Measurements from ENCODE around the gene ETV3L. TPM values are rescaled to one million over a fixed set of nuclear protein-coding genes. Genes with fewer than 3 reads are reported as not detected.
A peak's percentile ranks its signal among the peaks of the same experiment; 100 is the strongest.

ETV3L gene
- total RNA-seq, 1 experiment from 2014 or later, result not detected

DNA sequence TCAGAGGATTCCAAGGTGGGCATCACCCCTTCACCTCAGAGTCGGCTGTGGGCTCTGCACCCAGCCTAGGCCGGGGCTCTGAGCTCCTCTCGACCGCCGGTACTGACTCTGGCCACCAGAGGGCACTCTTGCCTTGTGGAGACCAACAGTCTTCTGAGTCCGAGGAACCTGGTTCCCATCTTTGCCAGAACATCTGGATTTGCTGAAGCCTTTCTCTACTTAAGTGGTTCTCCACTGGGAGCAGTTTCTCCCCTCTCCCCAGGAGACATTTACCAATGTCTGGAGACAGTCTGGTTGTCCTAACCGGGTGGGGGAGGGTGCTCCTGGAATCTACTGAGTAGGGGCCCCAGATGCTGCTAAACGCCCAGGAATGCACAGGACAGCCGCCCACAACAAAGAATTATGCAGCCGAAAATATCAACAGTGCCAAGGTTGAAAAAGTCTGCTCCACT lies 9.4 kb downstream of the ETV3L start:
- ChIA-PET RAD21 (ENCODE audit: low non-redundant PET in 1 of 2, low total read pairs in 2 of 2, uncharacterized antibody in 2 of 2, unreplicated experiment in 2 of 2) (interaction anchor here (0.8 to 2.0 kb wide), 5 partner anchors 16 to 66 kb away, joined by 3 to 30 read pairs (median 6); no protein-coding TSS in a partner anchor), POLR2A (interaction anchor here (0.7 to 1.7 kb wide), 2 partner anchors 28 to 66 kb away, joined by 3 to 8 read pairs; no protein-coding TSS in a partner anchor), CTCF (interaction anchor here (0.6 to 2.5 kb wide), 28 partner anchors 9 to 1031 kb away, joined by 3 to 140 read pairs (median 4); partner anchors contain the start of gene ETV3L)
- Histone ChIP-seq H3K79me2 (ENCODE audit: insufficient read depth, low read length) (no peaks in the 10 kb centered on the region), H3K4me2 (ENCODE audit: low read length) (peak overlapping the region; percentile 5; the same call in 1 of the 2 replicates), H3K4me3 (replicated peaks in 1 of 2; ENCODE audit: low read depth in 1 of 2, low read length in 2 of 2) (no peak overlapping the region), H3K27ac (ENCODE audit: low read depth, low read length) (no peak overlapping the region), H3K27me3 (ENCODE audit: insufficient read depth, low read length) (no peaks in the 10 kb centered on the region), H4K20me1 (ENCODE audit: insufficient read depth) (no peaks in the 10 kb centered on the region), H3K9ac (ENCODE audit: low read length) (no peak overlapping the region), H3K36me3 (ENCODE audit: control insufficient read depth in 1 of 2, insufficient read depth in 2 of 2, low read length in 2 of 2) (no peaks in the 10 kb centered on the region), H3K9me2 (ENCODE audit: insufficient read depth) (no peaks in the 10 kb centered on the region), H3K9me3 (ENCODE audit: control insufficient read depth in 1 of 2, insufficient read depth in 1 of 2, low read depth in 1 of 2, low read length in 2 of 2) (no peaks in the 10 kb centered on the region), H3K4me1 (ENCODE audit: control insufficient read depth in 1 of 2, insufficient read depth in 2 of 2, low read length in 2 of 2) (0 out of 4 replicates have a peak, but pooled peaks cover 0 to 2% of the 10 kb centered on the region in 2 experiments), H2AFZ (ENCODE audit: low read depth, low read length, poor library complexity, severe bottlenecking) (peak overlapping the region; percentile 55)
- BruUV-seq (replicated peaks), result no TSS peak
- peak; percentile 95 for TF ChIP-seq RAD21 (IDR thresholded peaks at IDR 0.05; ENCODE audit: low read depth)
- TF ChIP-seq, protein P1, sequence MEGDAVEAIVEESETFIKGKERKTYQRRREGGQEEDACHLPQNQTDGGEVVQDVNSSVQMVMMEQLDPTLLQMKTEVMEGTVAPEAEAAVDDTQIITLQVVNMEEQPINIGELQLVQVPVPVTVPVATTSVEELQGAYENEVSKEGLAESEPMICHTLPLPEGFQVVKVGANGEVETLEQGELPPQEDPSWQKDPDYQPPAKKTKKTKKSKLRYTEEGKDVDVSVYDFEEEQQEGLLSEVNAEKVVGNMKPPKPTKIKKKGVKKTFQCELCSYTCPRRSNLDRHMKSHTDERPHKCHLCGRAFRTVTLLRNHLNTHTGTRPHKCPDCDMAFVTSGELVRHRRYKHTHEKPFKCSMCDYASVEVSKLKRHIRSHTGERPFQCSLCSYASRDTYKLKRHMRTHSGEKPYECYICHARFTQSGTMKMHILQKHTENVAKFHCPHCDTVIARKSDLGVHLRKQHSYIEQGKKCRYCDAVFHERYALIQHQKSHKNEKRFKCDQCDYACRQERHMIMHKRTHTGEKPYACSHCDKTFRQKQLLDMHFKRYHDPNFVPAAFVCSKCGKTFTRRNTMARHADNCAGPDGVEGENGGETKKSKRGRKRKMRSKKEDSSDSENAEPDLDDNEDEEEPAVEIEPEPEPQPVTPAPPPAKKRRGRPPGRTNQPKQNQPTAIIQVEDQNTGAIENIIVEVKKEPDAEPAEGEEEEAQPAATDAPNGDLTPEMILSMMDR (IDR thresholded peaks at IDR 0.05 in 2 of 3, conservative IDR thresholded peaks at IDR 0.05 in 1 of 3; ENCODE audit: borderline replicate concordance in 1 of 3, insufficient read depth in 1 of 3, low read depth in 2 of 3, low read length in 2 of 3), result peak; percentile 91 to 98 (median 94)
- no peak for TF ChIP-seq CBX3 (IDR thresholded peaks at IDR 0.05; ENCODE audit: low read depth)
- ATAC-seq (peak; percentile 98), DNase-seq (ENCODE audit: low read depth, low spot score) (peak; percentile 55)
- intact Hi-C loops (cut with micrococcal nuclease), result loop anchor here (1.0 to 5.0 kb wide), 2 partner anchors 47 to 66 kb away; partner anchors contain the start of gene ETV3

GRCh38 chr1:157089789-157090188 lies 9.8 kb downstream of the ETV3L start:
- intact Hi-C loops (cut with micrococcal nuclease), result loop anchor here (1.0 to 10.0 kb wide), 3 partner anchors 48 to 395 kb away; partner anchors contain the start of gene ETV3
- Histone ChIP-seq H3K79me2 (ENCODE audit: insufficient read depth, low read length) (no peaks in the 10 kb centered on the region), H3K9me2 (ENCODE audit: insufficient read depth) (no peaks in the 10 kb centered on the region), H3K4me3 (replicated peaks in 1 of 2; ENCODE audit: low read depth in 1 of 2, low read length in 2 of 2) (no peak overlapping the region), H3K27ac (ENCODE audit: low read depth, low read length) (no peak overlapping the region), H3K4me1 (ENCODE audit: control insufficient read depth in 1 of 2, insufficient read depth in 2 of 2, low read length in 2 of 2) (0 out of 4 replicates have a peak, but pooled peaks cover 0 to 2% of the 10 kb centered on the region in 2 experiments), H2AFZ (ENCODE audit: low read depth, low read length, poor library complexity, severe bottlenecking) (peak overlapping the region; percentile 55), H3K4me2 (ENCODE audit: low read length) (no peak overlapping the region), H3K9ac (ENCODE audit: low read length) (no peak overlapping the region), H3K36me3 (ENCODE audit: control insufficient read depth in 1 of 2, insufficient read depth in 2 of 2, low read length in 2 of 2) (no peaks in the 10 kb centered on the region), H4K20me1 (ENCODE audit: insufficient read depth) (no peaks in the 10 kb centered on the region), H3K27me3 (ENCODE audit: insufficient read depth, low read length) (no peaks in the 10 kb centered on the region), H3K9me3 (ENCODE audit: control insufficient read depth in 1 of 2, insufficient read depth in 1 of 2, low read depth in 1 of 2, low read length in 2 of 2) (no peaks in the 10 kb centered on the region)
- ChIA-PET POLR2A (interaction anchor here (0.7 to 1.7 kb wide), 2 partner anchors 28 to 66 kb away, joined by 3 to 8 read pairs; no protein-coding TSS in a partner anchor), RAD21 (ENCODE audit: low non-redundant PET in 1 of 2, low total read pairs in 2 of 2, uncharacterized antibody in 2 of 2, unreplicated experiment in 2 of 2) (interaction anchor here (0.8 to 2.0 kb wide), 5 partner anchors 16 to 66 kb away, joined by 3 to 30 read pairs (median 6); no protein-coding TSS in a partner anchor), CTCF (interaction anchor here (0.6 to 2.5 kb wide), 28 partner anchors 9 to 1031 kb away, joined by 3 to 140 read pairs (median 4); partner anchors contain the start of gene ETV3L)
- no peak for DNase-seq (ENCODE audit: low read depth, low spot score)
- BruUV-seq (replicated peaks), result no TSS peak
- ATAC-seq, result peak; percentile 55
- no peak for TF ChIP-seq JUND (IDR thresholded peaks at IDR 0.05)
- TF ChIP-seq TCF7L2 (IDR thresholded peaks at IDR 0.05; ENCODE audit: borderline replicate concordance, extremely low read depth, insufficient read depth, insufficient read length), result no peak
- TF ChIP-seq YY1 (IDR thresholded peaks at IDR 0.05; ENCODE audit: extremely low read depth, insufficient replicate concordance, low read depth, low read length), result no peak
- TF ChIP-seq ZFX (IDR thresholded peaks at IDR 0.05), result no peak
- TF ChIP-seq POLR2A (IDR thresholded peaks at IDR 0.05; ENCODE audit: borderline replicate concordance, extremely low read depth, insufficient read depth, insufficient read length), result no peak
- TF ChIP-seq CEBPB (IDR thresholded peaks at IDR 0.05; ENCODE audit: low read depth), result no peak
- no peak for TF ChIP-seq ATF3 (IDR thresholded peaks at IDR 0.05)
- TF ChIP-seq EGR1 (IDR thresholded peaks at IDR 0.05; ENCODE audit: low read depth), result no peak
- TF ChIP-seq, protein P2, sequence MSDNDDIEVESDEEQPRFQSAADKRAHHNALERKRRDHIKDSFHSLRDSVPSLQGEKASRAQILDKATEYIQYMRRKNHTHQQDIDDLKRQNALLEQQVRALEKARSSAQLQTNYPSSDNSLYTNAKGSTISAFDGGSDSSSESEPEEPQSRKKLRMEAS (IDR thresholded peaks at IDR 0.05), result no peak
- no peak for TF ChIP-seq ELF1 (IDR thresholded peaks at IDR 0.05; ENCODE audit: borderline replicate concordance, low read depth)
- TF ChIP-seq SP1 (IDR thresholded peaks at IDR 0.05; ENCODE audit: low read depth), result no peak
- no peak for TF ChIP-seq RAD21 (IDR thresholded peaks at IDR 0.05; ENCODE audit: low read depth)
- TF ChIP-seq EZH2 (IDR thresholded peaks at IDR 0.05), result no peak
- TF ChIP-seq POLR2AphosphoS5 (IDR thresholded peaks at IDR 0.05; ENCODE audit: low read depth, low read length), result no peak
- TF ChIP-seq ZNF274 (IDR thresholded peaks at IDR 0.05; ENCODE audit: low read depth, low read length), result no peak

Measured in HCT116 (cell line).